NCI-H2196 treated with DMSO at 0.1 percent for 48 hours (cell line): ENCODE data around the gene PRPF8.
"Not testable (repeated sequence)": the region's sequence is repeated elsewhere in the genome, so short reads cannot be mapped to it uniquely, and the experiment has no call there.

Experiments
- DNase-seq: peaks from one replicate; lab custom pipeline; 2025; ENCODE audit not compliant: unreplicated experiment; lab: John Stamatoyannopoulos, UW

The PRPF8 gene

DNA sequence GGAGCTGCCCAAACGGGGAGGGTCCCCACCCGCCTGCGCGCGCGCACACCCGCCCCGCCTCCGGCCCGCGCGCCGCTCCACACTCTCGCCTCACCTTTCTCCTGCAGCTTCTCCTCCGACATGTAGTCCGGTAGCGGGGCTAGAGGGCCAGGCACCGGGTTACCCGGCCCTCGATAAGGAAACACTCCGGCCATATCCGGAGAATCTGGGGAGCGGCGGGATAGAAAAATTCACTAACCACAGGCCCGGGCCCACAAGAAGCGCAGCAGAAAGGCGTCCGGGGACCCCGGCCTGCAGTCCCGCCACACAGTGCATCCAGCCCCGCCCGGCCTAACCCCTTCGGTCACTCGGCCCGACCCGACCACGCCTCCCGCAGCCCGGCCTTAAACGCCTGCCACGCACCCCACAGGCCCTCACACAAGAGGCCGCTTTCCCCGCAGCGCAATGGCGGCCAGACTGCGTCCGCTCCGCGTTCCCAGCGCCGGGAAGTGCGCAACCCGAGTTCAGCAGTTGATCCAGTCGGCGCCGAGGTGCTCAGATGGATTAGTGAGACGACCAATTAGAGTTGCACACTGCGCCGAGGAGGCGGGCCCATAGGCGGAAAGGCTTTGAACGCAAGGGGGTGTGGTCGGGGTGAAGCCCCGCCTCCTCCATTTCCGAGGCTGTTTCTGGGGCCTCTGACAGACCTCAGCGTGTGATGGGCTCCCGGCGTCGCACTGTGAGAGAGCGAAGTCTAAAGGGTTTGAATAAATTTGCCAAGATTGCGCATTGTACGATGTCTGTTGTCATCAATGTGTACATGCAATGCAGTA lies at the start of gene PRPF8:
PRPF8 (minus strand) TSS at position 490 of the 812 bp plus-strand sequence; CDS start at position 194, 296 bp downstream.
- peak; percentile 66 for DNase-seq

DNA sequence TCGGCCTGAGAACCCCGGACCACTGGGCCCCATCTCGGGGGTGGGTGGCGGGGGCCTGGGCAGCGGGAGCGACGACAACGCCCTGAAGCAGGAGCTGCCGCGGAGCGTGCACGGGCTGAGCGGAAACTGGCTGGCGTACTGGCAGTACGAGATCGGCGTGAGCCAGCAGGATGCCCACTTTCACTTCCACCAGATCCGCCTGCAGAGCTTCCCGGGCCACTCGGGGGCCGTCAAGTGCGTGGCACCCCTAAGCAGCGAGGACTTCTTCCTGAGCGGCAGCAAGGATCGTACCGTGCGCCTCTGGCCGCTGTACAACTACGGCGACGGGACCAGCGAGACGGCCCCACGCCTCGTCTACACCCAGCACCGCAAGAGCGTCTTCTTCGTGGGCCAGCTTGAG lies 49.1 kb upstream of the PRPF8 start:
- DNase-seq: no peak

DNA sequence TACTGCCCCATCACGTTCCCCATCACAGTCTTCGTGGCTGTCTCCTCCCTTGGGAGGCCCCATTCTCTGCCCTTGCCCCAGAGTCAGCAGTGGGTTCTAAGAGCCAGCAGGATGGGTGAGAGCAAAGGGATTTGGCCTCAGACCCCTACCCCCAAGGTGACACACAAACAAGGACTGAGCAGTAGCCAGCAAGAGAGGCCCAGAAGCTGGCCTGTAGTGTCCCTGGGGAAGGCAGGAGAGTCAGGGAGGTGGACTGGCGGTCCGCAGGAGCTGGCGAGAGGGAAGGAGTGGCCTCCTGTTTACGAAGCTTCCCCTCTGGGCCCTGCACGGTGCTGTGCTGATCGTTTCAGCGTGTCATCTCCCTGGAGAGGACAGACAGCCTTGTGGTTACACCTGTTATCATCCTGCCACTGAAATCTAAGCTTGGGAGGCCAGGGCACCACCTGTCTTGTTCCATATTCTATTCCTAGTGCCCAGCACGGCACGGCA lies 48.2 kb upstream of the PRPF8 start:
- DNase-seq: no peak

DNA sequence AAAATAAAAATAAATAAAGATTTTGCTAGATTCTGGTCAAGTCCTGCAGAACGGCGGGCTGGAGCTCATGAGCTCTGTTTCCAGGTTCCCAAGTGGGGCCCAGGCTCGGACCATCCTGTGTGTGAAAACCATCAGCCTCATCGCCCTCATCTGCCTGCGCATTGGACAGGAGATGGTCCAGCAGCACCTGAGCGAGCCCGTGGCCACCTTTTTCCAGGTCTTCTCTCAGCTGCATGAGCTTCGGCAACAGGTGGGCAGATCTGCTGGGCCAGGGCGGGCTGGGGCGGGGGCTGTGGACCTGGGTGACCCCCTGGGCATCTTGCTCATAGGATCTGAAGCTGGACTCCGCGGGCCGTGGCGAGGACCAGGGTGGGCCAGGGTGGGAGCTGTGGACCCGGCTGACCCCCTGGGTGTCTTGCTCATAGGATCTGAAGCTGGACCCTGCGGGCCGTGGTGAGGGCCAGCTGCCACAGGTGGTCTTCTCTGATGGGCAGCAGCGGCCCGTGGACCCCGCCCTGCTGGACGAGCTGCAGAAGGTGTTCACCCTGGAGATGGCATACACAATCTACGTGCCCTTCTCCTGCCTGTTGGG lies 47.7 kb upstream of the PRPF8 start:
- no peak for DNase-seq

DNA sequence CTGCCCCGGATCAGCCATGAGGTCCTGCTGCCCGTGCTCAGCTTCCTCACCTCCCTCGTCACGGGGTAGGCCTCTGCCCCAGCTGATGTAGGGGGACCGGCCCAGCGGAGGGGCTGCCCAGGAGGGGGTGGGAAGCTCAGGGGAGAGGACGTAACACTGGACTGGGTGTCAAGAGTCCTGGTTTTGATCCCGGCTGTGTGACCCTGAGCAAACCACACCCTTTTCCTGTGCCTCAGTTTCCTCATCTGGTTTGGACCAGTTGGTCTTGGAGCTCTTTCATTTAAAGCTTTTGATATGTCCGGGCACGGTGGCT lies 46.5 kb upstream of the PRPF8 start:
- DNase-seq: no peak

- DNase-seq: no peak
Observed at GRCh38 chr17:1730326-1731193, 45.9 kb upstream of the PRPF8 start.

GRCh38 chr17:1729966-1730325 lies 45.3 kb upstream of the PRPF8 start:
- no peak for DNase-seq

GRCh38 chr17:1727876-1728630 lies 43.4 kb upstream of the PRPF8 start:
- DNase-seq: no peak

- DNase-seq: no peak
Observed at GRCh38 chr17:1727258-1727789, 42.7 kb upstream of the PRPF8 start.

- DNase-seq: no peak
Observed at GRCh38 chr17:1726626-1727257, 42.1 kb upstream of the PRPF8 start.

DNA sequence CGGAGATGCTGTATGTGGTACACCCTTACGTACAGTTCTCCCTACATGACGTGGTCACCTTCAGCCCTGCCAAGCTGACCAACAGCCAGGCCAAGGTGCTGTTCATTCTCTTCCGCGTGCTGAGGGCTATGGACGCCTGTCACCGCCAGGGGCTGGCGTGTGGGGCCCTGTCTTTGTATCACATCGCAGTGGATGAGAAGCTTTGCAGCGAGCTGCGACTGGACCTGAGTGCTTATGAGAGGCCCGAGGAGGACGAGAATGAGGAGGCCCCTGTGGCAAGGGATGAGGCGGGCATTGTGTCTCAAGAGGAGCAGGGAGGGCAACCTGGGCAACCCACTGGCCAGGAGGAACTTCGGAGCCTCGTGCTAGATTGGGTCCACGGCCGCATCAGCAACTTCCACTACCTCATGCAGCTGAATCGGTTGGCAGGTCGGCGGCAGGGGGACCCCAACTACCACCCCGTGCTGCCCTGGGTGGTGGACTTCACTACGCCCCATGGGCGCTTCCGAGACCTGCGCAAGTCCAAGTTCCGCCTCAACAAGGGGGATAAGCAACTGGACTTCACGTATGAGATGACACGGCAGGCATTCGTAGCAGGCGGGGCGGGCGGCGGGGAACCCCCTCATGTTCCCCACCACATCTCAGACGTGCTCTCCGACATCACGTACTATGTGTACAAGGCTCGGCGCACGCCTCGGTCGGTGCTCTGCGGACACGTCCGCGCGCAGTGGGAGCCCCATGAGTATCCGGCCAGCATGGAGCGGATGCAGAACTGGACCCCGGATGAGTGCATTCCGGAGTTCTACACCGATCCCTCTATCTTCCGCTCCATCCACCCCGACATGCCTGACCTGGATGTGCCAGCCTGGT lies 41.2 kb upstream of the PRPF8 start:
- DNase-seq: no peak

DNA sequence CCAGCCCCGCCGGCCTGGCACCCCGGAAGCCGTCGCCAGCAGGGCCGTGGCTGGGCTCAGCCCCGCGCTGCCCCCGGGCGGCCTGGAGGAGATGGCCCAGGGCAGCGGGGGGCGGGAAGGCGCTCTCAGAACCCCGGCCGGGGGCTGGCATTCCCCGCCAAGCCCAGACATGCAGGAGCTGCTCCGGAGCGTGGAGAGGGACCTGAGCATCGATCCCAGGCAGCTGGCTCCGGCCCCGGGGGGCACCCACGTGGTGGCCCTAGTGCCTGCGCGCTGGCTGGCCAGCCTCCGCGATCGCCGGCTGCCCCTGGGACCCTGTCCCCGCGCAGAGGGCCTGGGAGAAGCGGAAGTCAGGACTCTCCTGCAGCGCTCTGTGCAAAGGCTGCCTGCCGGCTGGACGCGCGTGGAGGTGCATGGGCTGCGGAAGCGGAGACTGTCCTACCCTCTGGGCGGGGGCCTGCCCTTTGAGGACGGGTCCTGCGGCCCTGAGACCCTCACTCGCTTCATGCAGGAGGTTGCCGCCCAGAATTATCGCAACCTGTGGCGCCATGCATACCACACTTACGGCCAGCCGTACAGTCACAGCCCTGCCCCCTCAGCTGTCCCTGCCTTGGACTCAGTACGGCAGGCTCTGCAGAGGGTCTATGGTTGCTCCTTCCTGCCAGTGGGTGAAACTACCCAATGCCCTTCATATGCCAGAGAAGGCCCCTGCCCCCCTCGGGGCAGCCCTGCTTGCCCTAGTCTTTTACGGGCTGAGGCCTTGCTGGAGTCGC lies 40.4 kb upstream of the PRPF8 start:
- no peak for DNase-seq

GRCh38 chr17:1724351-1724868 lies 39.7 kb upstream of the PRPF8 start, which contains the start of gene WDR81:
WDR81 (plus strand) TSS chr17:1724704; CDS start chr17:1724960, 256 bp downstream.
- DNase-seq: peak; percentile 23

DNA sequence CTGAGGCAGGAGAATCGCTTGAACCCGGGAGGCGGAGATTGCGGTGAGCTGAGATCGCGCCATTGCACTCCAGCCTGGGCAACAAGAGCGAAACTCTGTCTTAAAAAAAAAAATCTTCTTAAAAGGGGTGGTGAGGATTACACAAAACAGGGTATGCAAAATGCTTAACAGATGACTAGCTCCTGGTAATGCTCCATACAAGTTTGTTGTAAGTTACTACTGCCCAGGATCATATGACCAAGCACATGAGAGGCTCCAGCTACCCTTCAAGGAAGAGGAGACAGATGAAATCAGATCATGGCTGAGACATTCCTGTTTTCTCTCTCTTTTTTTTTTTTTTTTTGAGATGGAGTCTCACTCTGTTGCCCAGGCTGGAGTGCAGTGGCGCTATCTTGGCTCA lies 37.4 kb upstream of the PRPF8 start:
- not testable (repeated sequence) for DNase-seq

- no peak for DNase-seq
Observed at GRCh38 chr17:1720856-1721386, 36.3 kb upstream of the PRPF8 start.

DNA sequence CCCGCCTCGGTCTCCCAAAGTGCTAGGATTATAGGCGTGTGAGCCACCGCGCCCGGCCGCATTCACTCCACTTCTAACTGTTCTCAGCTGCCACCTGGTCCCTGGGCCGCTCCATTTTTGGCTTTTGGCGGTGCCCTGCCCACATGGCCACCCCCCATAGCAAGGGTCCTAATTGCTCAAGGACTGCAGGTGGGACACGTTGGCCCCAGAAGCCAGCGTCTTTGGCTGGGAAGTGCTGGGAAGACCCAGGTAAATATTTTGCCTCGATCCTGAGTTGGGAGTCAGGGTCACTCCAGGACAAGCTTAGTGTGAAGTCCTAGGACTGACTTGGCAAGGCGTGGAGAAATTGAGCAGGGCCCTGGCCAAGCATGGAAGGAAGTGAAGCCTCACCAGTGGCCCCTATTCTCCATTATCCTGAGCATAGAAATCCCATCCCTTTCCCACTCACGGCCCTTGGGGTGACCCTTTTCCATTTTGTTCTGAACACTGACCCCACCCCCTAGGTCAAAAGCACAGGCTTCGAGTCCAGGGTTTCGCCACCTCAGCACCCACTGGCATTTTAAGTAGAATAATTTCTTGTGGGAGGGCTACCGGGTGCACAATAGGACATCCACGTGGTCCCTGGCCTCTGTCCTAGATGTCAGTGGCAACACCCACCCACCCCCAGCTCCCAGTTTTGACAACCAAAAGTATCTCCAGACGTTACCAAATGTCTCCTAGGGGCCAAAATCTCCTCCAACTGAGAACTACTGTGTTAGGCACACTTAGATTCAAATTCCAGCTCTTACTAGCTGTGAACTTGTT lies 33.9 kb upstream of the PRPF8 start:
- DNase-seq: no peak
